ENCODE data around the gene THAP11.

- TF ChIP-seq CTCF (conservative IDR thresholded peaks at IDR 0.05; ENCODE audit: low read depth, low read length), result no peak
- TF ChIP-seq EZH2phosphoT487 (IDR thresholded peaks at IDR 0.05; ENCODE audit: borderline replicate concordance, low read length), result no peak
Measured at GRCh38 chr16:67844497-67844896, 2.4 kb downstream of the THAP11 start.

Measured in PC-3 (cell line).